ENCODE results near the gene ZBTB7B. TPM values are rescaled to one million over a fixed set of nuclear protein-coding genes. Genes with fewer than 3 reads are reported as not detected.

The ZBTB7B gene
- total RNA-seq = 100 to 1,000 TPM; 101 to 220 (median 113) TPM

GRCh38 chr1:155002464-155003226 lies at the start of gene ZBTB7B:
TSS of gene ZBTB7B (plus strand) at chr1:155002802. CDS start at chr1:155014661, 11,859 bp downstream.
- WGBS, 2 donors = 0% methylated on average over 6 to 11 of the region's 35 CpGs
- intact Hi-C loops (cut with DNase I) = no loop called here
- Histone ChIP-seq H3K27me3 (no peaks in the 10 kb centered on the region), H3K9me3 (no peaks in the 10 kb centered on the region), H3K4me1 (peaks cover 51 to 69% (median 61%) of the 10 kb centered on the region in 3 donors), H3K27ac (peak within 1 kb of the TSS; percentile 97 to 99 (median 98)), H3K36me3 (peaks cover 0 to 7% (median 0%) of the 10 kb centered on the region in 3 donors), H3K4me3 (peak within 1 kb of the TSS; percentile 77 to 96 (median 86))
- no peak for DNase-seq
- peak in 1 of 4 donors; percentile 36 for TF ChIP-seq POLR2A (IDR thresholded peaks at IDR 0.05)
- TF ChIP-seq, protein P1, sequence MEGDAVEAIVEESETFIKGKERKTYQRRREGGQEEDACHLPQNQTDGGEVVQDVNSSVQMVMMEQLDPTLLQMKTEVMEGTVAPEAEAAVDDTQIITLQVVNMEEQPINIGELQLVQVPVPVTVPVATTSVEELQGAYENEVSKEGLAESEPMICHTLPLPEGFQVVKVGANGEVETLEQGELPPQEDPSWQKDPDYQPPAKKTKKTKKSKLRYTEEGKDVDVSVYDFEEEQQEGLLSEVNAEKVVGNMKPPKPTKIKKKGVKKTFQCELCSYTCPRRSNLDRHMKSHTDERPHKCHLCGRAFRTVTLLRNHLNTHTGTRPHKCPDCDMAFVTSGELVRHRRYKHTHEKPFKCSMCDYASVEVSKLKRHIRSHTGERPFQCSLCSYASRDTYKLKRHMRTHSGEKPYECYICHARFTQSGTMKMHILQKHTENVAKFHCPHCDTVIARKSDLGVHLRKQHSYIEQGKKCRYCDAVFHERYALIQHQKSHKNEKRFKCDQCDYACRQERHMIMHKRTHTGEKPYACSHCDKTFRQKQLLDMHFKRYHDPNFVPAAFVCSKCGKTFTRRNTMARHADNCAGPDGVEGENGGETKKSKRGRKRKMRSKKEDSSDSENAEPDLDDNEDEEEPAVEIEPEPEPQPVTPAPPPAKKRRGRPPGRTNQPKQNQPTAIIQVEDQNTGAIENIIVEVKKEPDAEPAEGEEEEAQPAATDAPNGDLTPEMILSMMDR (IDR thresholded peaks at IDR 0.05) = peak in 1 of 6 experiments; percentile 5

GRCh38 chr1:154953611-154954038 lies 49.0 kb upstream of the ZBTB7B start:
- intact Hi-C loops (cut with DNase I) = loop anchor here (10.0 kb wide), 1 partner anchor 389 kb away; the partner anchor contains the start of gene CHRNB2
- WGBS, 2 donors = no CpG with 5 or more reads among the region's 2 CpGs
- H3K9me3 ChIP-seq = no peaks in the 10 kb centered on the region
- no peak for DNase-seq
- TF ChIP-seq, protein P1 (IDR thresholded peaks at IDR 0.05) = no peak
- TF ChIP-seq POLR2A (IDR thresholded peaks at IDR 0.05) = no peak
- H3K36me3 ChIP-seq = peaks cover 6 to 35% (median 7%) of the 10 kb centered on the region in 3 donors
- H3K27me3 ChIP-seq = no peaks in the 10 kb centered on the region
- H3K27ac ChIP-seq = no peak overlapping the region
- H3K4me1 ChIP-seq = peaks cover 21 to 71% (median 53%) of the 10 kb centered on the region in 3 donors
- peak overlapping the region in 2 of 4 donors; percentile 7 to 8 for H3K4me3 ChIP-seq

- intact Hi-C loops (cut with DNase I) = loop anchor here (10.0 kb wide), 1 partner anchor 390 kb away; the partner anchor contains the start of gene CHRNB2
- Histone ChIP-seq H3K36me3 (peaks cover 8 to 43% (median 16%) of the 10 kb centered on the region in 3 donors), H3K9me3 (no peaks in the 10 kb centered on the region), H3K4me3 (peak overlapping the region in 2 of 4 donors; percentile 56 to 71), H3K4me1 (peaks cover 21 to 80% (median 53%) of the 10 kb centered on the region in 3 donors), H3K27ac (peak overlapping the region in 3 of 4 donors; percentile 60 to 89 (median 82)), H3K27me3 (no peaks in the 10 kb centered on the region)
- DNase-seq = no peak
- TF ChIP-seq, protein P1 (IDR thresholded peaks at IDR 0.05) = no peak
- no peak for TF ChIP-seq POLR2A (IDR thresholded peaks at IDR 0.05)
- WGBS, 2 donors = 52 to 64% methylated on average over 3 of the region's 3 CpGs
Measured at GRCh38 chr1:154954541-154954940, 48.1 kb upstream of the ZBTB7B start.

GRCh38 chr1:154955039-154955717 lies 47.4 kb upstream of the ZBTB7B start:
- TF ChIP-seq, protein P1 (IDR thresholded peaks at IDR 0.05) = no peak
- peak in 1 of 4 donors; percentile 19 for TF ChIP-seq POLR2A (IDR thresholded peaks at IDR 0.05)
- Histone ChIP-seq H3K4me3 (peak overlapping the region; percentile 43 to 71 (median 55)), H3K9me3 (no peaks in the 10 kb centered on the region), H3K27ac (peak overlapping the region; percentile 79 to 89 (median 85)), H3K27me3 (no peaks in the 10 kb centered on the region), H3K36me3 (peaks cover 8 to 44% (median 17%) of the 10 kb centered on the region in 3 donors), H3K4me1 (peaks cover 21 to 86% (median 56%) of the 10 kb centered on the region in 3 donors)
- WGBS, 2 donors = 10 to 11% methylated on average over 3 to 4 of the region's 4 CpGs
- intact Hi-C loops (cut with DNase I) = loop anchor here (10.0 kb wide), 1 partner anchor 390 kb away; the partner anchor contains the start of gene CHRNB2
- no peak for DNase-seq

All from esophagus squamous epithelium (tissue), 5 donors.